ENCODE measurements around the gene PTTG2.
"Not testable (repeated sequence)": the region's sequence is repeated elsewhere in the genome, so short reads cannot be mapped to it uniquely, and the experiment has no call there.

PTTG2 gene

DNA sequence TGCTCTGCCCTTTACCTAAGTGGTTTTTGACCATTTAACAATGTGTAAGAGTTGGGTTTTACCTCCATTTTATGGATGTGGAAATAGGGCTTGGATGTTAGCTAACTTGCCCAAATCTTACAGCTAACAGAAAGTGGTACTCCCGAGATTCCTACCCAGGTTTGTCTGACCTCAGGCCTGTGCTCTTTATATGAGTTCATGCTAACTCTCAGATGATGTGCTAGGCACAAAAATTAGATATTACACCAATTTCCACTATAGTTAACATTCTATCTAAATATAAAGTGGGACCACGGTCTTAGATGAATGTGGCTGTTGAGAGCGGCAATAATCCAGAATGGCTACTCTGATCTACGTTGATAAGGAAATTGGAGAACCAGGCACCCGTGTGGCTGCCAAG lies at the start of gene PTTG2:
Gene PTTG2 (plus strand): TSS at position 301 of the 400 bp plus-strand sequence. CDS start 37 bp downstream, at position 338.
- in situ Hi-C loops (cut with HindIII; ENCODE audit: low pct_unique_long_range_greater_than_20kb, low sequenced_read_pairs) = no loop called here
- DNase-seq (ENCODE audit: low read depth in 1 of 2, low spot score in 1 of 2) = no peak
- no peak for TF ChIP-seq JUND (IDR thresholded peaks at IDR 0.05; ENCODE audit: low read depth)

GRCh38 chr4:37914539-37914938 lies 45.7 kb upstream of the PTTG2 start:
- in situ Hi-C loops (cut with HindIII; ENCODE audit: low pct_unique_long_range_greater_than_20kb, low sequenced_read_pairs) = no loop called here
- no peak for TF ChIP-seq JUND (IDR thresholded peaks at IDR 0.05; ENCODE audit: low read depth)
- DNase-seq (ENCODE audit: low read depth in 1 of 2, low spot score in 1 of 2) = no peak

DNA sequence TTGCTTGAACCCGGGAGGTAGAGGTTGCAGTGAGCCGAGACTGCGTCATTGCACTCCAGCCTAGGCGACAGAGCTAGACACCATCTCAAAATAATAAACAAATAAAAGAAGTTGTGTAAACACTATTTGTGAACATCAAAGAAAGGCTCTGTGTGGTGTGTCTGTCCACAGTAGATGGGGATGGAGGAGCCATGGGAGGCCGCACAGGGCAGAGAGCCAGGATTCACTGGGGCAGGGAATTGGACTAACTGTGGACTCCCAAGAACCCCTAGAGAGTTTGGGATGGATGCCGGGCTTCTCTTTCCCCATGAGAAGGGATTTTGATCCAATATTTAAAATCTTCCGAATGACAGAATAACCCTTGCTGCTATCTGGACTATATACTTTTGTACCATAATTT lies 42.8 kb upstream of the PTTG2 start:
- in situ Hi-C loops (cut with HindIII; ENCODE audit: low pct_unique_long_range_greater_than_20kb, low sequenced_read_pairs) = no loop called here
- no peak for TF ChIP-seq JUND (IDR thresholded peaks at IDR 0.05; ENCODE audit: low read depth)
- DNase-seq (ENCODE audit: low read depth in 1 of 2, low spot score in 1 of 2) = no peak

GRCh38 chr4:37918653-37919052 lies 41.5 kb upstream of the PTTG2 start:
- TF ChIP-seq JUND (IDR thresholded peaks at IDR 0.05; ENCODE audit: low read depth) = no peak
- DNase-seq (ENCODE audit: low read depth in 1 of 2, low spot score in 1 of 2) = no peak
- in situ Hi-C loops (cut with HindIII; ENCODE audit: low pct_unique_long_range_greater_than_20kb, low sequenced_read_pairs) = no loop called here

- no peak for DNase-seq (ENCODE audit: low read depth in 1 of 2, low spot score in 1 of 2)
Observed at GRCh38 chr4:37922328-37922727, 37.9 kb upstream of the PTTG2 start.

GRCh38 chr4:37923089-37923488 lies 37.1 kb upstream of the PTTG2 start:
- in situ Hi-C loops (cut with HindIII; ENCODE audit: low pct_unique_long_range_greater_than_20kb, low sequenced_read_pairs); DNase-seq (ENCODE audit: low read depth in 1 of 2, low spot score in 1 of 2): not testable (repeated sequence)

More at GRCh38 chr4:37922328-37922727, 37.9 kb upstream of the PTTG2 start:
- in situ Hi-C loops (cut with HindIII; ENCODE audit: low pct_unique_long_range_greater_than_20kb, low sequenced_read_pairs) = no loop called here
- no peak for TF ChIP-seq JUND (IDR thresholded peaks at IDR 0.05; ENCODE audit: low read depth)

DNA sequence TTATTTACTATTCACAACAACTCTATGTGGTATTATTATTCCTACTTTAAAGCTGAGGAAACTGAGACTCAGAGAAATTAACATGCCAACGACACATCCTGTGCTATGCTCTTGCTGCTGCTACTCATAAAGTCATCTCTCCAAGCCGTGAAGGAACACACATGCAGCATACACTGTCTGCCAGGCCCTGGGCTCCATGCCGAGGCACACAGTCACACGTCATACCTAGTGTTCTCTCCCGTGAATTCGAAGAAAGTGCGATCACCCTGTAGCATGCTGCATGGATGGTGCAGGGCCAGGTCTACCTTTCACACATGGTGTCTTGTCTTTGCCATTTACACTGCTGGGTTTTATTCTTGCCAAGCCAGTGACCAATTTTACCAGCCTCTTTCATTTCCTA lies 35.3 kb upstream of the PTTG2 start:
- in situ Hi-C loops (cut with HindIII; ENCODE audit: low pct_unique_long_range_greater_than_20kb, low sequenced_read_pairs) = no loop called here
- DNase-seq (ENCODE audit: low read depth in 1 of 2, low spot score in 1 of 2) = no peak
- TF ChIP-seq JUND (IDR thresholded peaks at IDR 0.05; ENCODE audit: low read depth) = no peak

GRCh38 chr4:37927434-37927833 lies 32.8 kb upstream of the PTTG2 start:
- in situ Hi-C loops (cut with HindIII; ENCODE audit: low pct_unique_long_range_greater_than_20kb, low sequenced_read_pairs) = no loop called here
- TF ChIP-seq JUND (IDR thresholded peaks at IDR 0.05; ENCODE audit: low read depth) = no peak
- no peak for DNase-seq (ENCODE audit: low read depth in 1 of 2, low spot score in 1 of 2)

DNA sequence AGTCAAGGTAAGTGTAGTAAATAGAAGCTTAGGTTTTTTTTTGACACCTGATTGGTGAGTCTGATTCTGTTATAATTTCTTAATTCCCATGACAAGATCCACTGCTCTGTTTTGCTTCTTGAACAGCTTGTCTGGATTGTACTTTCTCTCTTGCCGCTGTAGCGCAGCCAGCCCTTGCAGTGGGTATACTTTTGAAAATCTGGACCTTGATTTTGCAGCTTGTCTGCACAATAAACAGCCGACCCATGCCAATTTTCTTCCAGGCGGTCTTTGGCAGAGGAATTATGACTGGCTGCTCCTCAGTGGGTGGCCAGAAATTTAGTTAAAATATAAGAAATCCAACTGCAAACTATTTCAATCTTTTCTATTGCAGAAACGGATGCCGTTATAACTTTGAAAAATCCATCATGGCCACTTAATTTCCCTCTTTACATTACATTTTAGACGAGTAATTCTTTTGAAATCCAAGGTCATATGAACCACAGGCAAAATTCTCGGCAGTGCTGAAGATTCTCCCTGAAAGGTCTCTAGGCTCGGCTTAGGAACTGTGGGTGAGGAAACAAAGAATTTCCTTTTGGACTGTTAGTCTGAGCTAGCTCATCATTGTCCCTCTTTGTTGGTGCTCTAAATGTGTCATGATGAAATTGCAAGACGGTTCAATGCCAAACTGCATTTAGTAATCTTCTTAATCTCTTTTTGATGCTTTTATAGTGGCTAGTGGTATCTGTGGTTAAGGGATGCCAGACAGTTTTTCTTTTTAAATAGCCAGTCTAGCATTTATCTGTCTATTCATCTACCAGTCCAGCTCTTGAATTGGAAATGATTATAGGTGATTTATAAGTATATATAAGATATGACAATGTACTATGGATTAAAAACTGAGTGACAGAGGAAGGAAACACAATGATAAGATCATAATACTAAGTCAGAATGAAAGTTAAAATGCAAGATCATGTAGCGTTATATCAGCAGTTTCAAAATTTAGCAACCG lies 31.5 kb upstream of the PTTG2 start:
- TF ChIP-seq JUND (IDR thresholded peaks at IDR 0.05; ENCODE audit: low read depth) = no peak
- DNase-seq (ENCODE audit: low read depth in 1 of 2, low spot score in 1 of 2) = no peak
- in situ Hi-C loops (cut with HindIII; ENCODE audit: low pct_unique_long_range_greater_than_20kb, low sequenced_read_pairs) = no loop called here

DNA sequence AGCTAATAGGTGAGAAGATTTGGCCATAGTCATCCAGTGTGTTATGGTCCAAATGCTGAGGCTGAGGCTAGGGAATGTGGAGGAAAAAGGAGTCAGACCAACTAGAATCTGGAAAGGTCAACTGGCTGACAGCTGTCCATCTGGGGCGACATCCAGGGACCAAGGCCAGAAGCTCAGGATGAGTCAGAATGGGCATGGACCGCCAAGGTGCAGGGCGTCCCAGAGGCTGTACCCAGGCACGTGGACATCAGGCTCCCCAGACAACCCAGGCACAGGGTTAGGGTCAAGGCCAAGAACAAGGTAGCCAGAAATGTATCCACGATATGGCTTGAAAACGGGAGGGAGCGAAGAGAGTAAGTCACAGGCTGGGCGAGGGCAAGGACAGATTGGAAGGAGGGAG lies 26.1 kb upstream of the PTTG2 start:
- TF ChIP-seq JUND (IDR thresholded peaks at IDR 0.05; ENCODE audit: low read depth) = no peak
- no peak for DNase-seq (ENCODE audit: low read depth in 1 of 2, low spot score in 1 of 2)
- in situ Hi-C loops (cut with HindIII; ENCODE audit: low pct_unique_long_range_greater_than_20kb, low sequenced_read_pairs) = no loop called here

DNA sequence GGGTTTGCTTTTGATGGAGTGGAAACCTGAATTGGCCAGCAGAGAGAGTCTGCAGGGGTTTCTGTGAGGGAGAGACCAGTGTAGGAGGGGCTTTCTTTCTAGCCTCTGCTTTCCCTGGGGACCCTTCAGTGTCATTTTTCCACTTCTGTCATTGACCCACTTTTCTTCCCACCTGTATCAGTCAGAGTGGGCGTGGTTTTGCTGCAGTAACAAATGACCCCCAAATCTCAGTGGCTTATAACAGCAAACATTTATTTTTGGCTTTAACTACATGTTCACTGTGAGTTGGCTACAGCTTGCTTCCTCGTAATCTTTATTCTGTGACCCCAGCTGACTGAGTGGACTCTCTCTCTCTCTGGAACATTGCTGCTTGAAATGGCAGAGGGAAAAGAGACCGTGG lies 25.6 kb upstream of the PTTG2 start:
- no peak for DNase-seq (ENCODE audit: low read depth in 1 of 2, low spot score in 1 of 2)
- no peak for TF ChIP-seq JUND (IDR thresholded peaks at IDR 0.05; ENCODE audit: low read depth)
- in situ Hi-C loops (cut with HindIII; ENCODE audit: low pct_unique_long_range_greater_than_20kb, low sequenced_read_pairs) = no loop called here

- no peak for DNase-seq (ENCODE audit: low read depth in 1 of 2, low spot score in 1 of 2)
- in situ Hi-C loops (cut with HindIII; ENCODE audit: low pct_unique_long_range_greater_than_20kb, low sequenced_read_pairs) = no loop called here
- TF ChIP-seq JUND (IDR thresholded peaks at IDR 0.05; ENCODE audit: low read depth) = no peak
Observed at GRCh38 chr4:37935026-37935425, 25.2 kb upstream of the PTTG2 start.

GRCh38 chr4:37936889-37937498 lies 23.2 kb upstream of the PTTG2 start:
- no peak for DNase-seq (ENCODE audit: low read depth in 1 of 2, low spot score in 1 of 2)
- in situ Hi-C loops (cut with HindIII; ENCODE audit: low pct_unique_long_range_greater_than_20kb, low sequenced_read_pairs) = no loop called here
- TF ChIP-seq JUND (IDR thresholded peaks at IDR 0.05; ENCODE audit: low read depth) = no peak
